K562 (cell line): ENCODE data around the gene SERPINH1. TPM values are rescaled to one million over a fixed set of nuclear protein-coding genes. Genes with fewer than 3 reads are reported as not detected.
A peak's percentile ranks its signal among the peaks of the same experiment; 100 is the strongest.

ENCODE experiments used
- BRF1 ChIP-seq: IDR thresholded peaks from 3 replicates; pipeline ENCODE4 v1.6.1; 2011; ENCODE audit warnings: borderline replicate concordance, mild to moderate bottlenecking; ENCODE audit not compliant: insufficient read length; ENCODE audit errors: extremely low read depth
- CEBPG ChIP-seq, 3 experiments: fragments of 200-800 bp in 1 of 3; sonication (Bioruptor generic) in 1 of 3; sonication (generic) in 1 of 3; formaldehyde crosslinking in 1 of 3; IDR thresholded peaks in 2 of 3; conservative IDR thresholded peaks in 1 of 3; 2 replicates each; pipeline versions ENCODE4 v1.6.1 to v1.8.0; 2016 to 2022; ENCODE audit warnings: missing compliant biosample characterization in 2 of 3, missing genetic modification characterization in 2 of 3, mild to moderate bottlenecking in 1 of 3, missing genetic modification reagents in 1 of 3
- ELK3 ChIP-seq: fragments of 450-650 bp; formaldehyde crosslinking; IDR thresholded peaks from 2 replicates; pipeline ENCODE4 v1.4.0; 2020; ENCODE audit warnings: mild to moderate bottlenecking
- ILK ChIP-seq: fragments of 450-650 bp; IDR thresholded peaks from 2 replicates; pipeline ENCODE4 v1.6.1; 2016; ENCODE audit warnings: missing genetic modification characterization, low read depth, mild to moderate bottlenecking, missing compliant biosample characterization, moderate library complexity, borderline replicate concordance
- MTA1 ChIP-seq: fragments of 450-650 bp; IDR thresholded peaks from 2 replicates; pipeline ENCODE4 v1.6.1; 2017; ENCODE audit warnings: borderline replicate concordance
- NFYB ChIP-seq: IDR thresholded peaks from 2 replicates; pipeline ENCODE4 v1.6.1; 2011; ENCODE audit warnings: mild to moderate bottlenecking, moderate library complexity; ENCODE audit not compliant: insufficient read length; ENCODE audit errors: extremely low read depth
- POLR2B ChIP-seq: fragments of 450-650 bp; IDR thresholded peaks from 2 replicates; pipeline ENCODE4 v1.6.1; 2018; ENCODE audit warnings: low read depth; ENCODE audit not compliant: partially characterized antibody
- SMAD4 ChIP-seq: fragments of 250-450 bp; sonication (Bioruptor Pico); conservative IDR thresholded peaks from 2 replicates; pipeline ENCODE4 v1.8.0; 2021; ENCODE audit warnings: inconsistent platforms, mild to moderate bottlenecking, moderate library complexity
- TFE3 ChIP-seq: fragments of 450-650 bp; formaldehyde crosslinking; IDR thresholded peaks from 2 replicates; pipeline ENCODE4 v1.4.0; 2020; ENCODE audit warnings: mild to moderate bottlenecking, mixed read lengths
- ZNF318 ChIP-seq, 2 experiments: fragments of 450-650 bp; IDR thresholded peaks; 2 replicates each; pipeline ENCODE4 v1.6.1; 2016; ENCODE audit warnings: mild to moderate bottlenecking in 2 of 2, borderline replicate concordance in 1 of 2, low read depth in 1 of 2, moderate library complexity in 1 of 2
- ZNF449 ChIP-seq: fragments of 250-450 bp; sonication (Bioruptor Pico); IDR thresholded peaks from 2 replicates; pipeline ENCODE4 v1.8.0; 2022; ENCODE audit warnings: moderate library complexity, mild to moderate bottlenecking, inconsistent platforms
- polyA plus RNA-seq, 8 experiments: library from polyadenylated mRNA; depleted of rRNA in 4 of 8; stranded (reverse) in 5 of 8; unstranded in 3 of 8; fragments of >200 nt; fragmentation: Nextera tagmentation in 2 of 8; fragmentation: Illumina TruSeq in 1 of 8; extraction: Ambion mirVana in 2 of 8; extraction: Trizol in 1 of 8; gene quantifications; 2 replicates each; pipeline versions ENCODE4 v1.2.1 to v1.2.3, GENCODE V29; 2011 to 2014; ENCODE audit warnings: inconsistent platforms in 1 of 8, missing spikeins in 1 of 8
- total RNA-seq, 7 experiments: library from RNA; depleted of rRNA in 6 of 7; stranded (reverse); fragments of >200 nt in 6 of 7; fragmentation: Illumina TruSeq in 2 of 7; extraction: Trizol in 2 of 7; gene quantifications; 2 replicates each; pipeline versions ENCODE4 v1.2.1 to v1.2.3, GENCODE V29; 2011 to 2021; ENCODE audit warnings: low replicate concordance in 1 of 7

The SERPINH1 gene
- total and polyA plus RNA-seq, 9 of the 15 experiments (the other 6 are each of a cell fraction or from before 2014, with no cell fraction given): 2.8 to 106 (median 67.9) TPM

- no peak for TF ChIP-seq POLR2B
- TF ChIP-seq ILK (tag): no peak
- TF ChIP-seq ZNF318 (IDR thresholded peaks at IDR 0.05; ENCODE audit: borderline replicate concordance in 1 of 2, low read depth in 1 of 2): no peak
- no peak for TF ChIP-seq ZNF449 (CRISPR knock-in tag)
- TF ChIP-seq CEBPG (CRISPR knock-in tag; IDR thresholded peaks at IDR 0.05): peak; percentile 100
- peak; percentile 91 to 93 for TF ChIP-seq CEBPG (tag; conservative IDR thresholded peaks at IDR 0.05 in 1 of 2, IDR thresholded peaks at IDR 0.05 in 1 of 2)
- peak; percentile 14 for TF ChIP-seq NFYB
- TF ChIP-seq ELK3 (CRISPR knock-in tag): no peak
- no peak for TF ChIP-seq BRF1
- no peak for TF ChIP-seq MTA1
- peak; percentile 78 for TF ChIP-seq SMAD4 (CRISPR knock-in tag)
- no peak for TF ChIP-seq TFE3 (CRISPR knock-in tag)
These were observed 7.6 kb upstream of the SERPINH1 start (continued) for GRCh38 chr11:75554258-75555022.
